Activated CD8-positive, alpha-beta memory T cell treated with anti-CD3 and anti-CD28 coated beads for 48 hours (primary cell): ENCODE results near the gene CCL18.
A peak's percentile ranks its signal among the peaks of the same experiment; 100 is the strongest.
"Not testable (repeated sequence)": the region's sequence is repeated elsewhere in the genome, so short reads cannot be mapped to it uniquely, and the experiment has no call there.

Experiments used
- DNase-seq, 3 experiments: peaks; one replicate each; pipeline ENCODE4 v3.0.0-alpha.2; 2020; ENCODE audit warnings: low read depth in 2 of 3, low spot score in 2 of 3

Gene CCL18

GRCh38 chr17:36071751-36072150 lies 7.7 kb downstream of the CCL18 start:
- DNase-seq = no peak

- DNase-seq = peak; percentile 65 to 82 (median 69)
Observed at GRCh38 chr17:36072431-36073121, 8.5 kb downstream of the CCL18 start.

DNA sequence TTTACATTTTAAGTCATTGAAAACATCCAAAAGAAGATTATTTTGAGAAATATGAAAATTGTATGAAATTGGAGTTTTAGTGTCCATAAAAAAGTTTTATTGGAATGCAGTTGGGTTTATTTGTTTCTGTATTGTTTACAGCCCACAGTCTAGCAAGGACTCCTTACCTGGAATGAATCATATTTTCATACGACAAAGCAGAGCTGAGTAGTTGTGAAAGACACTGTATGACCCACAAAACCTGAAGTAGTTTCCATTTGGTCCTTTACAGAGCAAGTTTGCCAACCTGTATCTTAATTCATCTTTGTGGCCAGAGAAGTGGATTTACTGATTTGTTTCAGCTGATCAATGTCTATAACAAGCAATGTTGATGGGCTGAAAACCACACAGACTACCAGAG lies 10.3 kb downstream of the CCL18 start:
- DNase-seq = no peak

GRCh38 chr17:36081681-36082471 lies 17.8 kb downstream of the CCL18 start:
- DNase-seq = not testable (repeated sequence)

- DNase-seq = peak in 1 of 3 experiments; percentile 44
Observed at GRCh38 chr17:36082482-36083120, 18.5 kb downstream of the CCL18 start.

GRCh38 chr17:36083691-36084090 lies 19.6 kb downstream of the CCL18 start:
- not testable (repeated sequence) for DNase-seq

- DNase-seq = no peak
Observed at GRCh38 chr17:36085765-36086164, 21.7 kb downstream of the CCL18 start.

- no peak for DNase-seq
Observed at GRCh38 chr17:36086791-36087190, 22.7 kb downstream of the CCL18 start.

GRCh38 chr17:36087471-36087870 lies 23.4 kb downstream of the CCL18 start:
- DNase-seq = not testable (repeated sequence)

- not testable (repeated sequence) for DNase-seq
Observed at GRCh38 chr17:36087897-36088572, 24.0 kb downstream of the CCL18 start.

- no peak for DNase-seq
Observed at GRCh38 chr17:36088670-36089338, 24.7 kb downstream of the CCL18 start.

GRCh38 chr17:36089339-36089865 lies 25.3 kb downstream of the CCL18 start:
- DNase-seq = no peak

DNA sequence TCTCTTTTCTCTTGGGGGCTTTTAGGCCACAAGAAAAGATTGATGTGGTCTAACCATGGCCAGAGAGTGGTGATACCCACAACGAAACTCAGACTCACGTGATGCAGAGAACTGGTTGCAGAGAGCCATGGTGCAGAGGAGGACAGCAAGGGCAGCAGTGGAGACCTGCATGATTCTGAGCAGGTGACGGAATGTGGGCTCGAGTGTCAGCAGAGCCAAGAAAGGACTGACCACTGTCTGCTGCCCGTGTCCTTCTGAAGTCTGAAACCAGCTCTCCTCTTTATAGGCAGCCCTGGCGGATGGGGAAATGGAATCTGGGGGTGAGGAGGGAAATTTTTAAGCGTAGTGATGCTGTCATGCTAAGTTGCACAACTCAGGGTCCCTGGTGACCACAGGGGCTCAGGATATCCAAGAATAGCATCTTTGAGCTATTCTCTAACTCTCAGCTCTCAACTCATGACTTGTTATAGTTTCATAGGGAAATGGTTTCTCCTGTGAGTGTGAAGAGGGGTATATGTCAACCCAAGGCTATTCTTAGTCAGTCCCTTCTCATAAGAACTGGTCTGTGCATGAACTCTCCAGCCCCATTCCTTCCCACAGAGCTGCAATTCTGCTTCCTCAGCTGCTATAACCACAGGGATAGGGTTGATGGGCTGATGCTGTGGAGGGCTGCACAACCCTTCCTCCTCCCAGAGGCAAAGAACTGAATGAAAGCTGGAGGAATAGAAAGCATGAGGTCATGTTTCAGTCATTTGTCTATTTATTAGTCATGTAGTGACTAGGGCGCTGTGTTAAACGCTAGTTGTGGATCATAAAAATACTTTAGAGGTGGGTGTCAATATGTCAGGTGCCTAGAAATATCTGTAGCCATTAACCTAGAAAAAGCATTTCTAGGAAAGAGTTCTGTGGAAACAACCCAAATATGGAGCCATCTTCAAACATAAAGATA lies 26.1 kb downstream of the CCL18 start, which contains the start of gene CCL3:
Gene CCL3, minus strand, starts transcription at position 256 of the 949 bp plus-strand sequence. Its CDS starts 85 bp downstream, at position 171.
- DNase-seq = no peak

DNA sequence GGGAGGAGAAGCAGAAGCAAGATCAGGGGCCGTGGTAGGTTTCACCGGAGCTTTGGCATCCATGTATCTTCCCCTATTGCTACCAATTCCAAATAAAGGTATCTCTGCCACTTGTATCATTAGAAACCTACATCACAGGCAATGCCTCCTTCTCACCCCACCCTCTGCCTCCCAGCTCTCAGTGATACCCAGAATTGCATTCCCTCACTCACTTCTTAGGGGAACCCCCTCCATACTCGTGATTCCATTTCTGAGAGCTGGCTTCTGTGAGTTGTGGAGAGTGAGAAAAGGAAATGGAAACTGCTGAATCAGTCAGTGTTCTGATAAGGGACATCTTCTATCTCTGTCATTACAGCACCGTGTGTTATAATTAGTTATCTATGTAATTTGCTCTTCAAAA lies 28.2 kb downstream of the CCL18 start:
- no peak for DNase-seq

- DNase-seq = not testable (repeated sequence)
Observed at GRCh38 chr17:36092715-36093114, 28.6 kb downstream of the CCL18 start.

- DNase-seq = no peak
Observed at GRCh38 chr17:36094232-36094631, 30.2 kb downstream of the CCL18 start.

GRCh38 chr17:36094746-36095145 lies 30.7 kb downstream of the CCL18 start:
- no peak for DNase-seq

DNA sequence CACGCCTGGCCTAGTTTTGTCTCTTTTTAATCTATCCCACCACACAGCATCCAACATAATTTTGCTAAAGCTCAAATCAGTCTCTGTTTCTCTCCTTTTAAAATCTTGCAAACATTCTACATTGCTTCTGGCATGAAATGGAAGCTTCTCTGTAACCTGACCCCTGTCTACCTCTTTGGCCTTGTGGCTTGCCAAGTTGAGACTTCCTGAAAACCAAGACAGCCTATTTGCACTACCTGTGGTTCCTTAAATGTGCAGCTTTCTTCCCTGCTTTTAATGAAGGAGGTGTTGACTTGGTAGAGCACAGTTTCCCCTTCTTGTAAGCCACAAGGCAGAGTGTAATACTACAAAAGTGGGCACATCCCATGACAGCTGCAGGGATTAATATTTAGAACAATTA lies 31.9 kb downstream of the CCL18 start:
- DNase-seq = no peak

DNA sequence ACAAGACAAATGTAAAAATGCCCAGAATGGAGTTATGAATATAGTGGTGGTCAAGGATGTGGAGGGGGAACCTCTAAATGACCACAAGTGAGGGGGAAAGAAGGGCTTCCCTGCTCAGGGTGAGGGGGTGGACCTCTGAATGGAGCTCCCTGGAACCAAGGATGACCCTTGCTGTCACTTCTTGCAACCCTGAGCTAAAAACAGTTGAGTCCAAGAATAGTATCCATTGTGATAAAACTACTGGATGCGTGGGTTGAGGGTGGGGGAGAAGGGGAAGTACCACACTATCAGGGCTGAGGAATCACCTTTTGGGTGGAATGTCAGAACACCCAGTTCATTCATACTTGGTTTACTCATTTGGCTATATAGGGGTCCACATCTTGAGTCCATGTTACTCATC lies 34.9 kb downstream of the CCL18 start:
- not testable (repeated sequence) for DNase-seq
